PFSK-1 (cell line): ENCODE data around the gene ATP1B3.

Source experiments
- POLR2AphosphoS5 ChIP-seq: IDR thresholded peaks from 2 replicates; pipeline ENCODE4 v1.6.1; 2012; ENCODE audit warnings: low read depth, mild to moderate bottlenecking, control low read depth, low read length, moderate library complexity
- TF ChIP-seq, protein P1 (sequence below), 2 experiments: IDR thresholded peaks; 2 replicates each; pipeline versions ENCODE4 v1.6.1 to v1.8.0; 2011 to 2012; ENCODE audit warnings: low read depth in 2 of 2, low read length in 2 of 2, control low read depth in 1 of 2, inconsistent platforms in 1 of 2, mild to moderate bottlenecking in 1 of 2, moderate library complexity in 1 of 2; ENCODE audit not compliant: insufficient read depth in 1 of 2

GRCh38 chr3:141860086-141860669, 16.3 kb upstream of the ATP1B3 start:
- TF ChIP-seq, protein P1, sequence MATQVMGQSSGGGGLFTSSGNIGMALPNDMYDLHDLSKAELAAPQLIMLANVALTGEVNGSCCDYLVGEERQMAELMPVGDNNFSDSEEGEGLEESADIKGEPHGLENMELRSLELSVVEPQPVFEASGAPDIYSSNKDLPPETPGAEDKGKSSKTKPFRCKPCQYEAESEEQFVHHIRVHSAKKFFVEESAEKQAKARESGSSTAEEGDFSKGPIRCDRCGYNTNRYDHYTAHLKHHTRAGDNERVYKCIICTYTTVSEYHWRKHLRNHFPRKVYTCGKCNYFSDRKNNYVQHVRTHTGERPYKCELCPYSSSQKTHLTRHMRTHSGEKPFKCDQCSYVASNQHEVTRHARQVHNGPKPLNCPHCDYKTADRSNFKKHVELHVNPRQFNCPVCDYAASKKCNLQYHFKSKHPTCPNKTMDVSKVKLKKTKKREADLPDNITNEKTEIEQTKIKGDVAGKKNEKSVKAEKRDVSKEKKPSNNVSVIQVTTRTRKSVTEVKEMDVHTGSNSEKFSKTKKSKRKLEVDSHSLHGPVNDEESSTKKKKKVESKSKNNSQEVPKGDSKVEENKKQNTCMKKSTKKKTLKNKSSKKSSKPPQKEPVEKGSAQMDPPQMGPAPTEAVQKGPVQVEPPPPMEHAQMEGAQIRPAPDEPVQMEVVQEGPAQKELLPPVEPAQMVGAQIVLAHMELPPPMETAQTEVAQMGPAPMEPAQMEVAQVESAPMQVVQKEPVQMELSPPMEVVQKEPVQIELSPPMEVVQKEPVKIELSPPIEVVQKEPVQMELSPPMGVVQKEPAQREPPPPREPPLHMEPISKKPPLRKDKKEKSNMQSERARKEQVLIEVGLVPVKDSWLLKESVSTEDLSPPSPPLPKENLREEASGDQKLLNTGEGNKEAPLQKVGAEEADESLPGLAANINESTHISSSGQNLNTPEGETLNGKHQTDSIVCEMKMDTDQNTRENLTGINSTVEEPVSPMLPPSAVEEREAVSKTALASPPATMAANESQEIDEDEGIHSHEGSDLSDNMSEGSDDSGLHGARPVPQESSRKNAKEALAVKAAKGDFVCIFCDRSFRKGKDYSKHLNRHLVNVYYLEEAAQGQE (IDR thresholded peaks at IDR 0.05; ENCODE audit: insufficient read depth in 1 of 2, low read depth in 2 of 2, low read length in 2 of 2), result no peak
- TF ChIP-seq POLR2AphosphoS5, result no peak
